Retinal pigment epithelial cell (primary cell): ENCODE data around the gene PTPRT.

Experiments used
- DNase-seq: peaks from one replicate; pipeline ENCODE4 v3.0.0-alpha.2; 2010; ENCODE audit warnings: low read depth
- H3K4me3 ChIP-seq: 2 replicates; pipeline ENCODE4 v1.5.1; 2011; ENCODE audit warnings: mild to moderate bottlenecking, low read length, control low read depth, moderate library complexity
- CTCF ChIP-seq: conservative IDR thresholded peaks from 2 replicates; pipeline ENCODE4 v1.5.1; 2011; ENCODE audit warnings: low read depth, low read length, control low read depth, inconsistent platforms

The PTPRT gene

GRCh38 chr20:42130810-42131596 lies 1058.7 kb downstream of the PTPRT start:
- no peak overlapping the region for H3K4me3 ChIP-seq
- DNase-seq: no peak
- no peak for TF ChIP-seq CTCF

- no peak for TF ChIP-seq CTCF
- no peak for DNase-seq
- no peak overlapping the region for H3K4me3 ChIP-seq
These were observed 1064.3 kb downstream of the PTPRT start for GRCh38 chr20:42125426-42125825.

GRCh38 chr20:42123981-42124473 lies 1065.7 kb downstream of the PTPRT start:
- DNase-seq: no peak
- H3K4me3 ChIP-seq: no peak overlapping the region
- TF ChIP-seq CTCF: no peak

GRCh38 chr20:42118409-42119125 lies 1071.1 kb downstream of the PTPRT start:
- H3K4me3 ChIP-seq: no peak overlapping the region
- DNase-seq: no peak
- TF ChIP-seq CTCF: no peak

- no peak for TF ChIP-seq CTCF
- no peak for DNase-seq
- H3K4me3 ChIP-seq: no peak overlapping the region
These were observed 1071.7 kb downstream of the PTPRT start for GRCh38 chr20:42118001-42118400.

- DNase-seq: no peak
These were observed 1076.5 kb downstream of the PTPRT start for GRCh38 chr20:42113236-42113635.

More at GRCh38 chr20:42113236-42113635, 1076.5 kb downstream of the PTPRT start:
- no peak overlapping the region for H3K4me3 ChIP-seq
- no peak for TF ChIP-seq CTCF
